CD4-positive, CD25-positive, alpha-beta regulatory T cell (primary cell): Measurements from ENCODE around the gene ZNF619. TPM values are rescaled to one million over a fixed set of nuclear protein-coding genes. Genes with fewer than 3 reads are reported as not detected.
A peak's percentile ranks its signal among the peaks of the same experiment; 100 is the strongest.
"Not testable (repeated sequence)": the region's sequence is repeated elsewhere in the genome, so short reads cannot be mapped to it uniquely, and the experiment has no call there.

Experiments used
- ATAC-seq, 2 donors: fragments of 150-1000 bp; cut with Tn5 transposase; one replicate each; pipeline ENCODE4 v1.10.0; 2021; ENCODE audit warnings: low read depth in 2 of 2, moderate number of reproducible peaks in 2 of 2, moderate library complexity in 1 of 2
- DNase-seq, 3 donors: peaks; one replicate each; pipeline versions ENCODE4 v3.0.0 to v3.0.0-alpha.2; 2012 to 2022; ENCODE audit warnings: mixed read lengths in 1 of 3
- H3K27ac ChIP-seq: one replicate; pipeline ENCODE4 v1.7.0; 2013; ENCODE audit warnings: mild to moderate bottlenecking, low read length; ENCODE audit not compliant: insufficient read depth, poor library complexity, severe bottlenecking
- H3K27me3 ChIP-seq: one replicate; pipeline ENCODE4 v1.7.0; 2013; ENCODE audit warnings: low read length; ENCODE audit not compliant: control insufficient read depth, insufficient read depth
- H3K36me3 ChIP-seq: one replicate; pipeline ENCODE4 v1.7.0; 2013; ENCODE audit warnings: mild to moderate bottlenecking, low read length, moderate library complexity; ENCODE audit not compliant: control insufficient read depth, insufficient read depth
- H3K4me1 ChIP-seq: 2 replicates; pipeline ENCODE4 v1.7.0; 2013; ENCODE audit warnings: mild to moderate bottlenecking, low read length; ENCODE audit not compliant: insufficient read depth, control insufficient read depth, poor library complexity, severe bottlenecking
- H3K4me3 ChIP-seq: one replicate; pipeline ENCODE4 v1.7.0; 2013; ENCODE audit warnings: low read depth, mild to moderate bottlenecking, low read length, moderate library complexity
- H3K9me3 ChIP-seq, 2 experiments: 1 replicate in 1 of 2; 2 replicates in 1 of 2; pipeline ENCODE4 v1.7.0; 2013; ENCODE audit warnings: low read length in 2 of 2, mild to moderate bottlenecking in 1 of 2, moderate library complexity in 1 of 2; ENCODE audit not compliant: control insufficient read depth in 2 of 2
- H3K27ac Mint-ChIP-seq, 3 donors: one replicate each; pipeline ENCODE4 v1.8.0; 2020 to 2022; ENCODE audit warnings: mild to moderate bottlenecking in 3 of 3, mixed read lengths in 3 of 3, moderate library complexity in 2 of 3
- H3K27me3 Mint-ChIP-seq: one replicate; pipeline ENCODE4 v1.8.0; 2022; ENCODE audit warnings: mild to moderate bottlenecking, mixed read lengths
- H3K36me3 Mint-ChIP-seq: one replicate; pipeline ENCODE4 v1.8.0; 2020; ENCODE audit warnings: mixed read lengths
- H3K4me1 Mint-ChIP-seq, 4 donors: one replicate each; pipeline ENCODE4 v1.8.0; 2020 to 2022; ENCODE audit warnings: mixed read lengths in 4 of 4, mild to moderate bottlenecking in 1 of 4
- H3K4me3 Mint-ChIP-seq, 4 donors: one replicate each; pipeline ENCODE4 v1.8.0; 2020 to 2022; ENCODE audit warnings: mild to moderate bottlenecking in 4 of 4, mixed read lengths in 4 of 4, moderate library complexity in 3 of 4
- H3K9me3 Mint-ChIP-seq, 7 donors: one replicate each; pipeline ENCODE4 v1.8.0; 2020 to 2022; ENCODE audit warnings: mixed read lengths in 7 of 7, mild to moderate bottlenecking in 3 of 7, moderate library complexity in 2 of 7
- polyA plus RNA-seq, 4 donors: library from polyadenylated mRNA; unstranded; fragments of 300-500 nt; fragmentation: Illumina TruSeq; gene quantifications; one replicate each; pipeline ENCODE4 v1.2.3, GENCODE V29; 2021
- total RNA-seq: library from RNA; stranded (reverse); gene quantifications from one replicate; pipeline ENCODE4 v1.2.3, GENCODE V29; 2022

The ZNF619 gene
- total and polyA plus RNA-seq, 5 donors from 2014 or later, result 2.1 to 5.3 (median 3.4) TPM

DNA sequence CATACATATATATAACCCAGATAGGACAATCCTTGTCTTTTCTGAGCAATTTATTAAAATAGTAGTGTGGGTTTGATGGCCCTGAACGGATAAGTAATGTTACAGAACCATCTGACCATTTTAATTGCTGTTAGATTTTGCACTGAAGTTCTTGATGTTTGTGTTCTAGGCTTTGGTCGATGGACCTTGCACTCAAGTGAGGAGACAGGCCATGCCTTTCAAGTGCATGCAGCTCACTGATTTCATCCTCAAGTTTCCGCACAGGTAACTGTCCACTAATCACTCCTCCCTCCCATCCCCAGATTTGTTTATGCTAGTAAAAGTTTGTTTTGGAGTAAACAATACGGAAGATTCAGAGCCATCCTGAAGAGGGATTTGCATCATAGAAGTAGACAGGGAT is 18.4 kb upstream of the ZNF619 start:
- peaks cover 0 to 2% (median 0%) of the 10 kb centered on the region in 7 donors for H3K9me3 Mint-ChIP-seq
- H3K36me3 Mint-ChIP-seq, result peaks cover 29% of the 10 kb centered on the region
- Histone ChIP-seq H3K27me3 (no peaks in the 10 kb centered on the region), H3K36me3 (peaks cover 46% of the 10 kb centered on the region), H3K9me3 (no peaks in the 10 kb centered on the region), H3K27ac (peak overlapping the region; percentile 95), H3K4me1 (peaks cover 22% of the 10 kb centered on the region), H3K4me3 (peak overlapping the region; percentile 91)
- H3K27ac Mint-ChIP-seq, result peak overlapping the region in 2 of 3 donors; percentile 93 to 98
- DNase-seq (no peak), ATAC-seq (no peak)
- peaks cover 13 to 56% (median 28%) of the 10 kb centered on the region in 4 donors for H3K4me1 Mint-ChIP-seq
- H3K4me3 Mint-ChIP-seq, result peak overlapping the region; percentile 88 to 96 (median 92)
- H3K27me3 Mint-ChIP-seq, result peaks cover 6% of the 10 kb centered on the region

- not testable (repeated sequence) for H3K27me3 ChIP-seq, H3K27me3 Mint-ChIP-seq, ATAC-seq, H3K27ac ChIP-seq, H3K27ac Mint-ChIP-seq, H3K9me3 Mint-ChIP-seq, H3K4me3 ChIP-seq, DNase-seq, H3K9me3 ChIP-seq
- Histone ChIP-seq H3K36me3 (peaks cover 60% of the 10 kb centered on the region), H3K4me1 (peaks cover 28% of the 10 kb centered on the region)
- H3K4me1 Mint-ChIP-seq, result peaks cover 21 to 66% (median 34%) of the 10 kb centered on the region in 4 donors
- H3K36me3 Mint-ChIP-seq, result peaks cover 45% of the 10 kb centered on the region
- peak overlapping the region in 1 of 4 donors; percentile 33 for H3K4me3 Mint-ChIP-seq
Observed at GRCh38 chr3:40460481-40460880, 16.4 kb upstream of the ZNF619 start.

GRCh38 chr3:40461161-40461560 is 15.8 kb upstream of the ZNF619 start:
- ATAC-seq, result no peak
- H3K4me1 Mint-ChIP-seq, result peaks cover 21 to 61% (median 36%) of the 10 kb centered on the region in 4 donors
- no peak overlapping the region for H3K27ac ChIP-seq
- no peak overlapping the region for H3K4me3 ChIP-seq
- peaks cover 6% of the 10 kb centered on the region for H3K27me3 Mint-ChIP-seq
- peaks cover 60% of the 10 kb centered on the region for H3K36me3 ChIP-seq
- H3K9me3 ChIP-seq, result no peaks in the 10 kb centered on the region
- peaks cover 45% of the 10 kb centered on the region for H3K36me3 Mint-ChIP-seq
- H3K9me3 Mint-ChIP-seq, result no peaks in the 10 kb centered on the region
- H3K27me3 ChIP-seq, result no peaks in the 10 kb centered on the region
- DNase-seq, result no peak
- peaks cover 28% of the 10 kb centered on the region for H3K4me1 ChIP-seq
- H3K27ac Mint-ChIP-seq, result no peak overlapping the region
- H3K4me3 Mint-ChIP-seq, result peak overlapping the region in 1 of 4 donors; percentile 17

GRCh38 chr3:40462838-40463237 is 14.1 kb upstream of the ZNF619 start:
- H3K27ac ChIP-seq, H3K27ac Mint-ChIP-seq, H3K4me3 ChIP-seq, H3K27me3 Mint-ChIP-seq, H3K27me3 ChIP-seq, DNase-seq, H3K9me3 ChIP-seq, H3K9me3 Mint-ChIP-seq, ATAC-seq: not testable (repeated sequence)
- Mint-ChIP-seq H3K4me1 (peaks cover 20 to 47% (median 30%) of the 10 kb centered on the region in 4 donors), H3K4me3 (peak overlapping the region in 2 of 4 donors; percentile 34 to 84), H3K36me3 (peaks cover 51% of the 10 kb centered on the region)
- peaks cover 22% of the 10 kb centered on the region for H3K4me1 ChIP-seq
- peaks cover 60% of the 10 kb centered on the region for H3K36me3 ChIP-seq

DNA sequence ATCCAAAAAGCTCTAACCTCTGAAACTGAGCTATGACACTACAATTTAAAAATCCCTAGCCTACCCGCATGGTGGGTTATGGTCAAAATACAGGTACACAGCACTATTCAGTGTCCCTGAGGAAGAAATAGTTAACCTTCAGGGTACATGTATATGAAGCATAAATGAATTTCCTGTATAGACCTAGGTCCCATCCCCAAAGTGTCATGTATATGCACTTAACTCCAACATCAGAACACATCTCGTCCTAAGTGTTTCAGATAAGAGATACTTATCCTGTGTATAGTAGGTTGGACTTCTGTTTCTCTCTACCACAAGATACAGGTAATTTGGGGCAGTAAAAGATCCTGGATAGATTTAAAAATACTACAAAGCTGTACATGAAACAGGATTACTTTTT is 13.3 kb upstream of the ZNF619 start:
- H3K27me3 ChIP-seq, result no peaks in the 10 kb centered on the region
- H3K4me1 ChIP-seq, result peaks cover 15% of the 10 kb centered on the region
- Mint-ChIP-seq H3K9me3 (no peaks in the 10 kb centered on the region), H3K27ac (no peak overlapping the region), H3K27me3 (no peaks in the 10 kb centered on the region), H3K36me3 (peaks cover 49% of the 10 kb centered on the region), H3K4me3 (peak overlapping the region in 1 of 4 donors; percentile 34), H3K4me1 (peaks cover 13 to 40% (median 26%) of the 10 kb centered on the region in 4 donors)
- DNase-seq, result no peak
- H3K4me3 ChIP-seq, result no peak overlapping the region
- H3K9me3 ChIP-seq, result no peaks in the 10 kb centered on the region
- ATAC-seq, result no peak
- no peak overlapping the region for H3K27ac ChIP-seq
- H3K36me3 ChIP-seq, result peaks cover 56% of the 10 kb centered on the region

DNA sequence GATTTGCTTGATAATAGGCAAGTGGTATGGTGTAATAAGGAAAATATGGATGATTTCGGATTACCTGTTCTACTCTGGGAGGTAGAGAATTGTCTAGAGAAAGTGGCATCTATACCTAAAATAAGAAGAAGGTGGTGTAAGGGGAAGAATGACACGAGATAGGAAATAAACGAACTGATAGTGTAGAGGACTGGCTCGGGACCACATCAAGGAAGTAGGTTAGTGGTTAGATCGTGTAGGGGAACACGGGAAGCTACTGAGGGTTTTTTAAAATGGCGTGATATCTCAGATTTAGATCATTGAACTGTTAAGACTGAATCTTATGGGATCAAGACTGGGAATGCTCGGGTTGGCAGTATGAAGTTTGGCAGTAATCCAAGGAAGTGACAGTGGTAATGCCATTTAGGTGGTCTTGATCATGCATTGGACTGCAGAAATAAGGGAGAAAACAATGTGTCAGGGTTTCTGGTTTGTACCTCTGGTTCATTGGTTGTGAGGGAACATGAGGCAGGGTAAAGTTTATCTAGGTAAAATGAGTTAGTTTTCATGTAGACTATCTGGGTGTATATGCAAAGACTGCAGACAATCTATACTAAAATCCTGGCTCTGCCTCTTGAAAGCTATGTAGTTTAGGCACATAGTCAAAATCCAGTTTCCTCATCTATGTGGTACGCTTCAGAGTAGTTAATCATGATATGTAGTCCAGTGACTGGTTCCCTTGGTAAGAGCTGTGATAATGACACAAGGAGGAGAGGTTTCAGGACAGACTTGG is 12.4 kb upstream of the ZNF619 start:
- DNase-seq (peak in 2 of 3 donors; percentile 35 to 45), ATAC-seq (peak; percentile 55 to 57)
- Histone ChIP-seq H3K9me3 (no peaks in the 10 kb centered on the region), H3K4me3 (peak overlapping the region; percentile 49), H3K36me3 (peaks cover 48% of the 10 kb centered on the region), H3K4me1 (peaks cover 8% of the 10 kb centered on the region), H3K27me3 (no peaks in the 10 kb centered on the region), H3K27ac (peak overlapping the region; percentile 42)
- Mint-ChIP-seq H3K27me3 (no peaks in the 10 kb centered on the region), H3K4me1 (peaks cover 9 to 33% (median 23%) of the 10 kb centered on the region in 4 donors), H3K4me3 (peak overlapping the region in 2 of 4 donors; percentile 14 to 18), H3K36me3 (peaks cover 45% of the 10 kb centered on the region), H3K9me3 (no peaks in the 10 kb centered on the region), H3K27ac (peak overlapping the region; percentile 77 to 95 (median 77))

GRCh38 chr3:40465111-40465407 is 11.9 kb upstream of the ZNF619 start:
- Mint-ChIP-seq H3K9me3 (no peaks in the 10 kb centered on the region), H3K27me3 (no peaks in the 10 kb centered on the region), H3K4me1 (peaks cover 9 to 33% (median 22%) of the 10 kb centered on the region in 4 donors), H3K36me3 (peaks cover 45% of the 10 kb centered on the region), H3K27ac (peak overlapping the region; percentile 9 to 95 (median 77)), H3K4me3 (peak overlapping the region in 1 of 4 donors; percentile 18)
- no peak overlapping the region for H3K4me3 ChIP-seq
- H3K27ac ChIP-seq, result no peak overlapping the region
- no peaks in the 10 kb centered on the region for H3K27me3 ChIP-seq
- no peak for ATAC-seq
- peaks cover 43% of the 10 kb centered on the region for H3K36me3 ChIP-seq
- DNase-seq, result no peak
- peaks cover 8% of the 10 kb centered on the region for H3K4me1 ChIP-seq
- H3K9me3 ChIP-seq, result no peaks in the 10 kb centered on the region

- H3K36me3 Mint-ChIP-seq, result peaks cover 45% of the 10 kb centered on the region
- no peak for ATAC-seq
- H3K4me3 Mint-ChIP-seq, result no peak overlapping the region
- DNase-seq, result no peak
- Histone ChIP-seq H3K4me1 (peaks cover 8% of the 10 kb centered on the region), H3K36me3 (peaks cover 39% of the 10 kb centered on the region), H3K27ac (no peak overlapping the region), H3K9me3 (no peaks in the 10 kb centered on the region), H3K27me3 (no peaks in the 10 kb centered on the region), H3K4me3 (no peak overlapping the region)
- H3K9me3 Mint-ChIP-seq, result no peaks in the 10 kb centered on the region
- H3K27me3 Mint-ChIP-seq, result no peaks in the 10 kb centered on the region
- peak overlapping the region in 2 of 3 donors; percentile 77 to 95 for H3K27ac Mint-ChIP-seq
- peaks cover 9 to 33% (median 20%) of the 10 kb centered on the region in 4 donors for H3K4me1 Mint-ChIP-seq
Observed at GRCh38 chr3:40465456-40465855, 11.5 kb upstream of the ZNF619 start.
